Measurements from ENCODE around the gene MTURN. TPM values are rescaled to one million over a fixed set of nuclear protein-coding genes. Genes with fewer than 3 reads are reported as not detected.

The MTURN gene
- total RNA-seq, 1 experiment from 2014 or later: 2.2 TPM

- no peaks in the 10 kb centered on the region for H3K4me1 ChIP-seq
- no peak for DNase-seq
- no peak overlapping the region for H3K4me3 ChIP-seq (ENCODE audit: low read depth, low read length)
- Mint-ChIP-seq H3K9me3 (ENCODE audit: unreplicated experiment) (no peaks in the 10 kb centered on the region), H3K27me3 (ENCODE audit: insufficient read depth, unreplicated experiment) (no peaks in the 10 kb centered on the region), H3K36me3 (ENCODE audit: insufficient read depth, unreplicated experiment) (no peaks in the 10 kb centered on the region), H3K27ac (ENCODE audit: unreplicated experiment) (no peak overlapping the region), H3K4me1 (ENCODE audit: low read depth, unreplicated experiment) (no peaks in the 10 kb centered on the region), H3K4me3 (ENCODE audit: unreplicated experiment) (no peak overlapping the region)
- H3K9me3 ChIP-seq: no peaks in the 10 kb centered on the region; the same call in 1 of the 2 replicates
- CTCF ChIA-PET: interaction anchor here (1.2 kb wide), 1 partner anchor 380 kb away, joined by 3 read pairs; no protein-coding TSS in a partner anchor
- intact Hi-C loops (cut with micrococcal nuclease; ENCODE audit: unreplicated experiment): no loop called here
- BruUV-seq (replicated peaks): no TSS peak
- no peak for TF ChIP-seq CTCF (IDR thresholded peaks at IDR 0.05; ENCODE audit: insufficient read depth in 1 of 2, low read depth in 1 of 2, low read length in 1 of 2, severe bottlenecking in 1 of 2, unreplicated experiment in 1 of 2)
- H3K27me3 ChIP-seq (replicated peaks; ENCODE audit: control insufficient read depth, insufficient read depth, low read length): no peaks in the 10 kb centered on the region
- H3K36me3 ChIP-seq (ENCODE audit: control insufficient read depth, insufficient read depth, low read length): no peaks in the 10 kb centered on the region
- POLR2A ChIA-PET: no interaction called here
Observed at GRCh38 chr7:30182814-30183213, 48.0 kb downstream of the MTURN start.

GRCh38 chr7:30183749-30184369 lies 49.1 kb downstream of the MTURN start:
- Histone ChIP-seq H3K4me1 (no peaks in the 10 kb centered on the region), H3K27me3 (replicated peaks; ENCODE audit: control insufficient read depth, insufficient read depth, low read length) (no peaks in the 10 kb centered on the region), H3K4me3 (ENCODE audit: low read depth, low read length) (no peak overlapping the region), H3K36me3 (ENCODE audit: control insufficient read depth, insufficient read depth, low read length) (no peaks in the 10 kb centered on the region), H3K9me3 (no peaks in the 10 kb centered on the region; the same call in 1 of the 2 replicates)
- Mint-ChIP-seq H3K27ac (ENCODE audit: unreplicated experiment) (no peak overlapping the region), H3K36me3 (ENCODE audit: insufficient read depth, unreplicated experiment) (no peaks in the 10 kb centered on the region), H3K9me3 (ENCODE audit: unreplicated experiment) (no peaks in the 10 kb centered on the region), H3K4me3 (ENCODE audit: unreplicated experiment) (no peak overlapping the region), H3K27me3 (ENCODE audit: insufficient read depth, unreplicated experiment) (no peaks in the 10 kb centered on the region), H3K4me1 (ENCODE audit: low read depth, unreplicated experiment) (no peaks in the 10 kb centered on the region)
- BruUV-seq (replicated peaks): no TSS peak
- CTCF ChIA-PET: no interaction called here
- no peak for TF ChIP-seq CTCF (IDR thresholded peaks at IDR 0.05; ENCODE audit: insufficient read depth in 1 of 2, low read depth in 1 of 2, low read length in 1 of 2, severe bottlenecking in 1 of 2, unreplicated experiment in 1 of 2)
- POLR2A ChIA-PET: no interaction called here
- DNase-seq: no peak
- intact Hi-C loops (cut with micrococcal nuclease; ENCODE audit: unreplicated experiment): no loop called here

- no peaks in the 10 kb centered on the region; the same call in 1 of the 2 replicates for H3K9me3 ChIP-seq
- TF ChIP-seq CTCF (IDR thresholded peaks at IDR 0.05; ENCODE audit: insufficient read depth in 1 of 2, low read depth in 1 of 2, low read length in 1 of 2, severe bottlenecking in 1 of 2, unreplicated experiment in 1 of 2): no peak
- no peak overlapping the region for H3K4me3 ChIP-seq (ENCODE audit: low read depth, low read length)
- Mint-ChIP-seq H3K27ac (ENCODE audit: unreplicated experiment) (no peak overlapping the region), H3K36me3 (ENCODE audit: insufficient read depth, unreplicated experiment) (no peaks in the 10 kb centered on the region), H3K4me3 (ENCODE audit: unreplicated experiment) (no peak overlapping the region), H3K27me3 (ENCODE audit: insufficient read depth, unreplicated experiment) (no peaks in the 10 kb centered on the region), H3K9me3 (ENCODE audit: unreplicated experiment) (no peaks in the 10 kb centered on the region), H3K4me1 (ENCODE audit: low read depth, unreplicated experiment) (no peaks in the 10 kb centered on the region)
- ChIA-PET POLR2A (no interaction called here), CTCF (no interaction called here)
- H3K4me1 ChIP-seq: no peaks in the 10 kb centered on the region
- intact Hi-C loops (cut with micrococcal nuclease; ENCODE audit: unreplicated experiment): no loop called here
- DNase-seq: no peak
- no peaks in the 10 kb centered on the region for H3K27me3 ChIP-seq (replicated peaks; ENCODE audit: control insufficient read depth, insufficient read depth, low read length)
- no peaks in the 10 kb centered on the region for H3K36me3 ChIP-seq (ENCODE audit: control insufficient read depth, insufficient read depth, low read length)
- BruUV-seq (replicated peaks): no TSS peak
Observed at GRCh38 chr7:30184791-30185487, 50.2 kb downstream of the MTURN start.

Measured in Caco-2 (cell line).